Mesenchymal stem cell (in vitro differentiated cells and primary cell): ENCODE results near the gene HECTD4.

ENCODE experiments used
- DNase-seq: peaks from one replicate; pipeline ENCODE4 v3.0.0-alpha.2; 2013
- H2AFZ ChIP-seq: one replicate; pipeline ENCODE4 v1.6.1; 2013; ENCODE audit warnings: low read depth, mild to moderate bottlenecking, control low read depth, inconsistent platforms, low read length, moderate library complexity
- H2AK5ac ChIP-seq: 2 replicates; pipeline ENCODE4 v1.6.1; 2013; ENCODE audit warnings: low read length, moderate library complexity, mild to moderate bottlenecking, inconsistent platforms; ENCODE audit not compliant: severe bottlenecking
- H2BK120ac ChIP-seq: one replicate; pipeline ENCODE4 v1.6.1; 2013; ENCODE audit warnings: low read depth, mild to moderate bottlenecking, inconsistent platforms, low read length, moderate library complexity
- H2BK12ac ChIP-seq, 2 experiments: one replicate each; pipeline ENCODE4 v1.6.1; 2013; ENCODE audit warnings: inconsistent platforms in 2 of 2, low read length in 2 of 2, mild to moderate bottlenecking in 2 of 2, moderate library complexity in 2 of 2, control low read depth in 1 of 2
- H2BK15ac ChIP-seq: one replicate; pipeline ENCODE4 v1.6.1; 2013; ENCODE audit warnings: mild to moderate bottlenecking, low read depth, inconsistent platforms; ENCODE audit not compliant: poor library complexity, severe bottlenecking
- H2BK5ac ChIP-seq: 2 replicates; pipeline ENCODE4 v1.6.1; 2013; ENCODE audit warnings: low read depth, mild to moderate bottlenecking, low read length, control low read depth, inconsistent platforms; ENCODE audit not compliant: poor library complexity, severe bottlenecking
- H3K14ac ChIP-seq, 2 experiments: one replicate each; pipeline ENCODE4 v1.6.1; 2013; ENCODE audit warnings: inconsistent platforms in 2 of 2, low read length in 2 of 2, control low read depth in 1 of 2, mild to moderate bottlenecking in 1 of 2, moderate library complexity in 1 of 2
- H3K18ac ChIP-seq, 2 experiments: one replicate each; pipeline ENCODE4 v1.6.1; 2013; ENCODE audit warnings: inconsistent platforms in 2 of 2, low read length in 2 of 2, control low read depth in 1 of 2, low read depth in 1 of 2, mild to moderate bottlenecking in 1 of 2
- H3K23ac ChIP-seq, 2 experiments: one replicate each; pipeline ENCODE4 v1.6.1; 2013; ENCODE audit warnings: inconsistent platforms in 2 of 2, low read length in 2 of 2, mild to moderate bottlenecking in 2 of 2, moderate library complexity in 2 of 2, control low read depth in 1 of 2
- H3K27ac ChIP-seq: 2 replicates; pipeline ENCODE4 v1.5.1; 2013; ENCODE audit warnings: mild to moderate bottlenecking, moderate library complexity, low read length, control low read depth, inconsistent platforms; ENCODE audit not compliant: poor library complexity, severe bottlenecking
- H3K27me3 ChIP-seq, 2 experiments: 2 replicates each; pipeline versions ENCODE4 v1.6.1 to v1.7.0; 2013; ENCODE audit warnings: low read length in 2 of 2, mild to moderate bottlenecking in 2 of 2, moderate library complexity in 2 of 2, control low read depth in 1 of 2, inconsistent platforms in 1 of 2; ENCODE audit not compliant: control insufficient read depth in 1 of 2, insufficient read depth in 1 of 2
- H3K36me3 ChIP-seq, 2 experiments: 2 replicates each; pipeline versions ENCODE4 v1.6.1 to v1.7.0; 2013; ENCODE audit warnings: low read length in 2 of 2, control low read depth in 1 of 2, inconsistent platforms in 1 of 2, low read depth in 1 of 2, mild to moderate bottlenecking in 1 of 2; ENCODE audit not compliant: insufficient read depth in 2 of 2, control insufficient read depth in 1 of 2
- H3K4ac ChIP-seq, 2 experiments: one replicate each; pipeline ENCODE4 v1.6.1; 2013; ENCODE audit warnings: inconsistent platforms in 2 of 2, low read length in 2 of 2, mild to moderate bottlenecking in 2 of 2, moderate library complexity in 2 of 2, control low read depth in 1 of 2, low read depth in 1 of 2
- H3K4me1 ChIP-seq: 2 replicates; pipeline ENCODE4 v1.6.1; 2013; ENCODE audit warnings: low read depth, low read length, control low read depth; ENCODE audit not compliant: control insufficient read depth, insufficient read depth
- H3K4me2 ChIP-seq: 2 replicates; pipeline ENCODE4 v1.6.1; 2013; ENCODE audit warnings: low read length, mild to moderate bottlenecking, inconsistent platforms; ENCODE audit not compliant: poor library complexity, severe bottlenecking
- H3K4me3 ChIP-seq, 2 experiments: 2 replicates each; pipeline versions ENCODE4 v1.5.1 to v1.7.0; 2013; ENCODE audit warnings: low read length in 2 of 2, mild to moderate bottlenecking in 2 of 2, control low read depth in 1 of 2, low read depth in 1 of 2; ENCODE audit not compliant: insufficient read depth in 1 of 2
- H3K79me1 ChIP-seq: replicated peaks from 2 replicates; pipeline ENCODE4 v1.6.1; 2013; ENCODE audit warnings: mild to moderate bottlenecking, control low read depth, low read length, inconsistent platforms; ENCODE audit not compliant: poor library complexity, severe bottlenecking
- H3K9ac ChIP-seq: 2 replicates; pipeline ENCODE4 v1.7.0; 2013; ENCODE audit warnings: mild to moderate bottlenecking, low read length, moderate library complexity
- H3K9me3 ChIP-seq: 2 replicates; pipeline ENCODE4 v1.7.0; 2013; ENCODE audit warnings: mild to moderate bottlenecking, low read length; ENCODE audit not compliant: control insufficient read depth
- H4K8ac ChIP-seq: one replicate; pipeline ENCODE4 v1.6.1; 2013; ENCODE audit warnings: inconsistent platforms, mild to moderate bottlenecking, low read length, moderate library complexity
- H4K91ac ChIP-seq: one replicate; pipeline ENCODE4 v1.6.1; 2013; ENCODE audit warnings: mild to moderate bottlenecking, low read length, inconsistent platforms
- WGBS: methylation state at CpG from one replicate; pipeline ENCODE4 v1.1.7; 2013; ENCODE audit warnings: mixed read lengths; 5-methylcytosine and 5-hydroxymethylcytosine counted together

The HECTD4 gene

DNA sequence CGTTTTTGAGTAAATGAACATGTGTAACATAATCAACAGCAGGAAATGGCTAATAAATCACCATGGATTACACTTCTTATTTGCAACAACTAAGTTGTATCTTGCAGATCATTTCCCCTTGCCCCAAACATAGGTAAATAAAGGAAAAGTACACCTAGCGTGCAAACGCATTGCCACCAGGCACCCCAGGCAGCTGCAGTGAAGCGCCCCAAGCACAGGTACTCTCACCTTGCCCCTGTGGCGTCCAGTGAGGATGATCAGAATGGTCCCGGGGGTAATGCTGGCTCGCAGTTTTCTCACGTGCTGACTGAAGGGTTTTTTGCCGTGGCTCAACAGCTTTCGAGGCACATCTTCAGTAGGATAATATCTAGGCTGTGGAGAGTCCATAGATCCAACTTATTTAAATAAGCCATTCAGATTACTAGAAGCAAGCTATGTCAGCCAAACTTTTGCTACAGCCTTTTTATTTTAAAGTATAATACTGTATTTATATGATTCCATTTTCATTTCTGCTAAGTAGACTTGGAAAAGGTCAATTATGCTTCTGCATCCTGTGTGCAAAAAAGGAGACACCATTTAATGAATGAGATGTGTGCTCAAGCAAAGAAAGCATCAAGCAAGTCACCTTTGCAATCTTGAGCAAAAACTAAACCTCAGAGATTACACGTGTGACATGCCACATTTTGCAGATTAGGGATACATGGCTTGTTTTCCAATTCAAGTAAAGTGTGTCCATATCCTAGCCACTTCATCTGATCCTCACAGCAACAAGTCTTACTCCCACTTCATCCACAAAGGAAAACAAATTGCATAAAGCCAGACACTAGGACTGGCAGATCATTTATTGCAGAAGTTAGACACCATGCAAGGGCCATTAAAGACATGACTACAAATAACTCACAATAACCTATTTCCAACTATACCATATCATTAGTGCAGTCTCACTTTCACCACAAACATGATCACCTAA is 24.6 kb upstream of the HECTD4 start:
- Histone ChIP-seq H3K14ac (no peak overlapping the region), H3K4me2 (peak overlapping the region; percentile 55), H4K91ac (no peak overlapping the region), H3K4ac (no peak overlapping the region), H3K23ac (no peak overlapping the region), H2BK5ac (no peak overlapping the region), H3K4me3 (peak overlapping the region in 1 of 2 experiments; percentile 83), H3K79me1 (no peaks in the 10 kb centered on the region), H2BK12ac (no peak overlapping the region), H3K27me3 (no peaks in the 10 kb centered on the region), H3K9me3 (no peaks in the 10 kb centered on the region), H2BK15ac (no peak overlapping the region), H2BK120ac (no peak overlapping the region), H3K9ac (peak overlapping the region; percentile 96), H2AK5ac (no peak overlapping the region), H2AFZ (no peak overlapping the region), H3K18ac (no peak overlapping the region), H3K36me3 (peaks cover 20 to 44% of the 10 kb centered on the region in 2 experiments), H3K27ac (no peak overlapping the region), H3K4me1 (peaks cover 5% of the 10 kb centered on the region), H4K8ac (no peak overlapping the region)
- no peak for DNase-seq
- WGBS, result 94% methylated on average over 6 of the region's 11 CpGs

DNA sequence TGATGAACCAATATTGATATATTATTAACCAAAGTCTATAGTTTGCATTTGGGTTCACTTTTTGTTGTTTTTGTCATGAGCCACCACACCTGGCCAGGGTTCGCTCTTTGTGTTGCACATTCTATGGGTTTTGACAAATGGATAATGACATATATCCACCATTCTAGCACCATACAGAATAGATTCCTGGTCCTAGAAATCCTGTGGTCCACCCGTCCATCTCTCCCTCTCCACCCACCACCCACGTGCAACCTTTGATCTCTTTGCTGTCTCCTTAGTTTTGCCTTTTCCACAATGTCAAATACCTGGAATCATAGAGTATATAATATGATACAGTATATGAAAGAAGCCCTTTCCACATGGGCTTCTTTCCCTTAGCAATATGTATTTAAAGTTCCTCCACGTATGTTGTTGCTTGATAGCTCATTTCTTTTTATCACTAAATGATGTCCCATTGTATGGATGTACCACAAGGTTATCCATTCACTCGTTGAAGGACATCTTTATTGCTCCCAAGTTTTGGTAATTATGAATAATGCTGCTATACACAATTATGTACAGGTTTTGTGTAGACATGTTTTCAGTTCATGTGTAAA is 19.8 kb upstream of the HECTD4 start:
- no peak overlapping the region for H3K23ac ChIP-seq
- no peak overlapping the region for H3K4me3 ChIP-seq
- WGBS, result 87% methylated on average over 4 of the region's 5 CpGs
- H2BK12ac ChIP-seq, result no peak overlapping the region
- no peak overlapping the region for H3K27ac ChIP-seq
- no peaks in the 10 kb centered on the region for H3K79me1 ChIP-seq
- DNase-seq, result no peak
- H3K9me3 ChIP-seq, result no peaks in the 10 kb centered on the region
- H2BK15ac ChIP-seq, result no peak overlapping the region
- no peak overlapping the region for H2BK5ac ChIP-seq
- H2AK5ac ChIP-seq, result no peak overlapping the region
- H2AFZ ChIP-seq, result no peak overlapping the region
- no peak overlapping the region for H3K9ac ChIP-seq
- H3K36me3 ChIP-seq, result peaks cover 17 to 31% of the 10 kb centered on the region in 2 experiments
- H3K18ac ChIP-seq, result no peak overlapping the region
- H4K91ac ChIP-seq, result no peak overlapping the region
- H3K4ac ChIP-seq, result no peak overlapping the region
- no peak overlapping the region for H4K8ac ChIP-seq
- no peak overlapping the region for H2BK120ac ChIP-seq
- peaks cover 1% of the 10 kb centered on the region for H3K4me1 ChIP-seq
- H3K4me2 ChIP-seq, result no peak overlapping the region
- no peaks in the 10 kb centered on the region for H3K27me3 ChIP-seq
- no peak overlapping the region for H3K14ac ChIP-seq

DNA sequence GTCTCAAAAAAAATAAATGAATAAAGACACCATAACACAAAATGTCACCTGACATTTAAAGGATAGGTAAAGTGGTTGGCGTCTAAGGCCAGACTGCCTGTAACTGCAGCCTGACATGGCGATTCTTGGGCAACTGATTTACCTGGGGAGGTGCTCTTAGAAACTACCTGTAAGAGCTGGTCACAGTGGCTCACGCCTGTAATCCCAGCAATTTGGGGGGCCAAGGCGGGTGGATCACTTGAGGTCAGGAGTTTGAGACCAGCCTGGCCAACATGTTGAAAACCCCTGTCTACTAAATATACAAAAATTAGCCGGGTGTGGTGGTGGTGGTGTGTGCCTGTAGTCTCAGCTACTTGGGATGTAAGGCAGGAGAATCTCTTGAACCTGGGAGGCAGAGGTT is 18.8 kb upstream of the HECTD4 start:
- Histone ChIP-seq H2BK15ac (no peak overlapping the region), H3K9me3 (no peaks in the 10 kb centered on the region), H4K8ac (no peak overlapping the region), H3K4ac (no peak overlapping the region), H2BK5ac (no peak overlapping the region), H4K91ac (no peak overlapping the region), H3K36me3 (peaks cover 14 to 21% of the 10 kb centered on the region in 2 experiments), H3K27me3 (no peaks in the 10 kb centered on the region), H3K9ac (no peak overlapping the region), H2AFZ (no peak overlapping the region), H2BK12ac (no peak overlapping the region), H3K14ac (no peak overlapping the region), H3K4me2 (no peak overlapping the region), H3K4me3 (no peak overlapping the region), H3K79me1 (no peaks in the 10 kb centered on the region), H2BK120ac (no peak overlapping the region), H2AK5ac (no peak overlapping the region), H3K4me1 (peaks cover 1% of the 10 kb centered on the region), H3K18ac (no peak overlapping the region), H3K23ac (no peak overlapping the region), H3K27ac (no peak overlapping the region)
- WGBS, result 92% methylated on average over 3 of the region's 5 CpGs
- no peak for DNase-seq

DNA sequence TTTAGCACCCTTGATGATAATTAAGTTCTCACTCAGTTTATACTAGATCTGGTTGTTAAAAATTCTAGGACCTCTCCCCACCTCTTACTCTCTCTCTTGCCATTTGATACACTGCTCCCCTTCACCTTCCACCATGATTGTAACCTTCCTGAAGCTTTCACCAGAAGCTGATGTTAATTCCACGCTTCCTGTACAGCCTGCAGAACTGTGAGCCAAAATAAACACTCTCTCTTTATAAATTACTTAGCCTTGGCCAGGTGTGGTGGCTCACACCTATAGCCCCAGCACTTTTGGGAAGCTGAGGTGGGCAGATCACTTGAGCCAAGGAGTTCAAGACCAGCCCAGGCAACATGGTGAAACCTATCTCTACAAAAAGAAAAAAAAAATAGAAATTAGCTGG is 11.1 kb upstream of the HECTD4 start:
- Histone ChIP-seq H3K9me3 (no peaks in the 10 kb centered on the region), H3K23ac (no peak overlapping the region), H4K91ac (no peak overlapping the region), H3K14ac (no peak overlapping the region), H4K8ac (no peak overlapping the region), H3K36me3 (no peaks in the 10 kb centered on the region), H3K4ac (no peak overlapping the region), H3K4me2 (no peak overlapping the region), H2BK5ac (no peak overlapping the region), H2BK15ac (no peak overlapping the region), H3K9ac (no peak overlapping the region), H3K79me1 (no peaks in the 10 kb centered on the region), H3K4me3 (no peak overlapping the region), H2AFZ (no peak overlapping the region), H2AK5ac (no peak overlapping the region), H2BK12ac (no peak overlapping the region), H3K4me1 (no peaks in the 10 kb centered on the region), H3K27me3 (peaks cover 0 to 2% of the 10 kb centered on the region in 2 experiments), H2BK120ac (no peak overlapping the region), H3K18ac (no peak overlapping the region), H3K27ac (no peak overlapping the region)
- no peak for DNase-seq
- WGBS, result 83% methylated on average over 1 of the region's 1 CpG
